K562 (cell line): ENCODE measurements around the gene MCCD1. TPM values are rescaled to one million over a fixed set of nuclear protein-coding genes. Genes with fewer than 3 reads are reported as not detected.
A peak's percentile ranks its signal among the peaks of the same experiment; 100 is the strongest.

Experiments
- ATAC-seq: fragments of 200-7000 bp; cut with Tn5 transposase; 3 replicates; pipeline ENCODE4 v1.9.1; 2020; ENCODE audit warnings: moderate library complexity
- BruUV-seq: library from RNA; stranded (reverse); fragments of 400-500 nt; replicated peaks from 2 replicates; lab custom pipeline; 2021; lab: Mats Ljungman, UMichigan
- CTCF ChIA-PET: fragments of 300-600 bp; formaldehyde crosslinking; extraction: SDS; loops from one replicate; lab custom pipeline; 2021; ENCODE audit warnings: low intra/inter-chr PET ratio; lab: Yijun Ruan, JAX
- POLR2A ChIA-PET: fragments of 300-600, 350-650 bp; sonication (Branson Sonifier 250); formaldehyde crosslinking; extraction: SDS; loops from one replicate; lab custom pipeline; 2021; ENCODE audit warnings: antibody characterized with exemption, inconsistent platforms; lab: Yijun Ruan, JAX
- DNase-seq, 4 experiments: peaks; one replicate each; pipeline versions ENCODE4 v3.0.0 to v3.0.0-alpha.2; 2011 to 2018; ENCODE audit warnings: low spot score in 3 of 4, mixed read lengths in 3 of 4; ENCODE audit errors: extremely low read depth in 1 of 4
- FAIRE-seq: peaks from 2 replicates; lab custom pipeline; 2011; peaks lifted over from hg19 to GRCh38; lab: Jason Lieb, UNC
- H2AFZ ChIP-seq: 2 replicates; pipeline ENCODE4 v1.6.0; 2011; ENCODE audit warnings: low read depth, low read length, control low read depth, inconsistent platforms
- H3K27ac ChIP-seq: fragments of 200-600 bp; 3 replicates; pipeline ENCODE4 v1.8.0; 2011; ENCODE audit warnings: low read depth, mild to moderate bottlenecking, control low read depth, inconsistent platforms, low read length, moderate library complexity, mixed read lengths; ENCODE audit errors: extremely low read depth
- H3K27me3 ChIP-seq, 2 experiments: fragments of 300-600 bp in 1 of 2; 2 replicates in 1 of 2; 3 replicates in 1 of 2; pipeline versions ENCODE4 v1.6.0 to v1.8.0; 2011; ENCODE audit warnings: inconsistent platforms in 2 of 2, low read length in 2 of 2, mild to moderate bottlenecking in 1 of 2, mixed read lengths in 1 of 2, moderate library complexity in 1 of 2; ENCODE audit not compliant: control insufficient read depth in 2 of 2, insufficient read depth in 2 of 2
- H3K36me3 ChIP-seq: fragments of 300-600 bp; 3 replicates; pipeline ENCODE4 v1.8.0; 2011; ENCODE audit warnings: mild to moderate bottlenecking, low read length, inconsistent platforms; ENCODE audit not compliant: control insufficient read depth, insufficient read depth
- H3K4me1 ChIP-seq, 2 experiments: fragments of 200-600 bp in 1 of 2; replicated peaks in 1 of 2; 2 replicates in 1 of 2; 3 replicates in 1 of 2; pipeline versions ENCODE4 v1.5.1 to v1.8.0; 2011; ENCODE audit warnings: inconsistent platforms in 2 of 2, low read length in 2 of 2, mild to moderate bottlenecking in 1 of 2, mixed read lengths in 1 of 2, moderate library complexity in 1 of 2; ENCODE audit not compliant: control insufficient read depth in 2 of 2, insufficient read depth in 2 of 2
- H3K4me2 ChIP-seq: 2 replicates; pipeline ENCODE4 v1.6.1; 2011; ENCODE audit warnings: low read length, control low read depth, inconsistent platforms, mixed read lengths; ENCODE audit not compliant: insufficient read depth
- H3K4me3 ChIP-seq: fragments of 200-600 bp; sonication (generic), shearing (Covaris generic); 2 replicates; pipeline ENCODE4 v1.5.1; 2016; ENCODE audit warnings: control low read depth, inconsistent platforms
- H3K79me2 ChIP-seq: fragments of 200-600 bp; 3 replicates; pipeline ENCODE4 v1.8.0; 2011; ENCODE audit warnings: low read length, inconsistent platforms; ENCODE audit not compliant: control insufficient read depth, insufficient read depth
- H3K9ac ChIP-seq, 2 experiments: 2 replicates each; pipeline versions ENCODE4 v1.6.0 to v1.6.1; 2011; ENCODE audit warnings: low read depth in 2 of 2, low read length in 2 of 2, control low read depth in 1 of 2, inconsistent platforms in 1 of 2, mild to moderate bottlenecking in 1 of 2, mixed read lengths in 1 of 2; ENCODE audit not compliant: insufficient read depth in 1 of 2
- H3K9me1 ChIP-seq: one replicate; pipeline ENCODE4 v1.6.0; 2011; ENCODE audit warnings: inconsistent platforms, mild to moderate bottlenecking, low read length, moderate library complexity; ENCODE audit not compliant: control insufficient read depth, insufficient read depth
- H3K9me3 ChIP-seq: replicated peaks from 2 replicates; pipeline ENCODE4 v1.5.1; 2011; ENCODE audit warnings: low read depth, low read length, inconsistent platforms; ENCODE audit not compliant: control insufficient read depth, insufficient read depth
- H4K20me1 ChIP-seq: replicated peaks from 2 replicates; pipeline ENCODE4 v1.6.1; 2011; ENCODE audit warnings: low read length, inconsistent platforms, mixed read lengths; ENCODE audit not compliant: control insufficient read depth, insufficient read depth
- ARHGAP35 ChIP-seq: fragments of 450-650 bp; IDR thresholded peaks from 2 replicates; pipeline ENCODE4 v1.6.1; 2018; ENCODE audit not compliant: partially characterized antibody
- CEBPB ChIP-seq: fragments of 450-650 bp; IDR thresholded peaks from 2 replicates; pipeline ENCODE4 v1.6.1; 2016; ENCODE audit warnings: missing genetic modification characterization, missing compliant biosample characterization
- HNRNPLL ChIP-seq: fragments of 200-400 bp; formaldehyde crosslinking; IDR thresholded peaks from 2 replicates; pipeline ENCODE4 v1.6.1; 2017; ENCODE audit warnings: low read length, low read depth, mild to moderate bottlenecking; ENCODE audit not compliant: poor library complexity, severe bottlenecking
- WGBS: fragments of 100-300 bp; shearing (Covaris generic); methylation state at CpG from one replicate; pipeline ENCODE4 v1.1.6; 2016; ENCODE audit warnings: low coverage, mixed read lengths; ENCODE audit not compliant: insufficient coverage; ENCODE audit errors: missing lambda C conversion rate; 5-methylcytosine and 5-hydroxymethylcytosine counted together
- in situ Hi-C: fragments of 300-500 bp; cut with MboI; formaldehyde crosslinking; loops from 4 replicates; pipeline ENCODE4 v1.15.0; 2018; ENCODE audit warnings: inconsistent platforms, mixed read lengths
- intact Hi-C: fragments of 100-400 bp; cut with micrococcal nuclease; formaldehyde crosslinking; loops from 2 replicates; pipeline ENCODE4 v1.14.2; 2022
- polyA plus RNA-seq, 8 experiments: library from polyadenylated mRNA; depleted of rRNA in 4 of 8; stranded (reverse) in 5 of 8; unstranded in 3 of 8; fragments of >200 nt; fragmentation: Nextera tagmentation in 2 of 8; fragmentation: Illumina TruSeq in 1 of 8; extraction: Ambion mirVana in 2 of 8; extraction: Trizol in 1 of 8; gene quantifications; 2 replicates each; pipeline versions ENCODE4 v1.2.1 to v1.2.3, GENCODE V29; 2011 to 2014; ENCODE audit warnings: inconsistent platforms in 1 of 8, missing spikeins in 1 of 8
- total RNA-seq, 7 experiments: library from RNA; depleted of rRNA in 6 of 7; stranded (reverse); fragments of >200 nt in 6 of 7; fragmentation: Illumina TruSeq in 2 of 7; extraction: Trizol in 2 of 7; gene quantifications; 2 replicates each; pipeline versions ENCODE4 v1.2.1 to v1.2.3, GENCODE V29; 2011 to 2021; ENCODE audit warnings: low replicate concordance in 1 of 7
- TF ChIP-seq, protein P1 (sequence below): IDR thresholded peaks from 3 replicates; pipeline ENCODE4 v1.6.1; 2011; ENCODE audit warnings: borderline replicate concordance, mild to moderate bottlenecking; ENCODE audit not compliant: insufficient read length, insufficient read depth

MCCD1 gene
- total and polyA plus RNA-seq, 9 of the 15 experiments (the other 6 are each of a cell fraction or from before 2014, with no cell fraction given) = not detected

DNA sequence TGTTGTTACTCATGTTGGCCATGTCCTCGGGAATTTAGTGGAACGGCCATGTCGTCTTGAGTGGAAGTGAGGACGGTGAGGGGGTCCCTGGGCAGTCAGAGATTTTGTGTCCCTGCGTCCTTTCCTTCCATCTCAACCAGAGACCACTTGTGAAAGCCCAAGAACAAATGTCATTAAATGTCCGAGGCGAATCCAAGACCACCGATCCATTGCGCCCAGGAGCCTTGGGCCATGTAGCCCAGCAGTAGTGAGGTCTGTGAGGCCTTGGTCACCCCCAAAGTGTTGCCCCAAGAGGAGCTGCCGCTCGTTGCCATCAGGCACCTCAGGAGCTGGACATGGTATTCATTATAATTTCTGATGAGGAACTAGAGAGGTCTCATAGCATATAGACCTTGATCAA, 48.2 kb upstream of the MCCD1 start (continued):
- TF ChIP-seq HNRNPLL = no peak
- TF ChIP-seq ARHGAP35 = no peak
- TF ChIP-seq, all 486 proteins: peak for 0

DNA sequence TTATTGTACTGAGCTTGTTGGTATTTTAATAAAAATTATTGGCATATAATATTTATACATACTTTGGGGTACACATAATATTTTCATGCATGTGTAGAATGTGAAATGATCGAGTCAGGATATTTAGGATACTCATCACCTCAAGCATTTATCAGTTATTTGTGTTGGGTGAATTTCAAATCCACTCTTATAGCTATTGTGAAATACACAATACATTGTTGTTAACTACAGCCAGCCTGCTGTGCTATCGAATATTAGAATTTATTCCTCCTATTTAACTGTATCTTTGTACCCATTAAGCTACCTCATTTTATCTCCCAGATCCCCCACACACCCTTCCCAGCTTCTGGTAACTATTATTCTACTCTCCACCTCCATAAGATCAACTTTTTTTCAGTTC, 45.4 kb upstream of the MCCD1 start:
- no peak overlapping the region for H3K27ac ChIP-seq
- no peaks in the 10 kb centered on the region for H3K79me2 ChIP-seq
- no TSS peak for BruUV-seq
- H3K27me3 ChIP-seq = peaks cover 20 to 25% of the 10 kb centered on the region in 2 experiments; a peak in 4 of 5 replicates
- H3K4me3 ChIP-seq = no peak overlapping the region
- ChIA-PET CTCF (no interaction called here), POLR2A (interaction anchor here (0.7 to 1.0 kb wide), 2 partner anchors 9 to 251 kb away, joined by 3 read pairs; no protein-coding TSS in a partner anchor)
- H3K9ac ChIP-seq = no peak overlapping the region
- DNase-seq (no peak), ATAC-seq (no peak), FAIRE-seq (no peak)
- 0 out of 2 replicates have a peak, but pooled peaks cover 4% of the 10 kb centered on the region for H4K20me1 ChIP-seq
- no peak overlapping the region for H3K4me2 ChIP-seq
- no peaks in the 10 kb centered on the region for H3K9me3 ChIP-seq
- peak; percentile 74 for TF ChIP-seq CEBPB (tag)
- TF ChIP-seq, protein P1, sequence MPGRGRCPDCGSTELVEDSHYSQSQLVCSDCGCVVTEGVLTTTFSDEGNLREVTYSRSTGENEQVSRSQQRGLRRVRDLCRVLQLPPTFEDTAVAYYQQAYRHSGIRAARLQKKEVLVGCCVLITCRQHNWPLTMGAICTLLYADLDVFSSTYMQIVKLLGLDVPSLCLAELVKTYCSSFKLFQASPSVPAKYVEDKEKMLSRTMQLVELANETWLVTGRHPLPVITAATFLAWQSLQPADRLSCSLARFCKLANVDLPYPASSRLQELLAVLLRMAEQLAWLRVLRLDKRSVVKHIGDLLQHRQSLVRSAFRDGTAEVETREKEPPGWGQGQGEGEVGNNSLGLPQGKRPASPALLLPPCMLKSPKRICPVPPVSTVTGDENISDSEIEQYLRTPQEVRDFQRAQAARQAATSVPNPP = no peak
- 0 out of 5 replicates have a peak, but pooled peaks cover 0 to 3% of the 10 kb centered on the region in 2 experiments for H3K4me1 ChIP-seq
- WGBS = 12% methylated on average over 2 of the region's 2 CpGs
- intact Hi-C loops (no loop called here), in situ Hi-C loops (no loop called here)
- H3K9me1 ChIP-seq = no peaks in the 10 kb centered on the region
- H2AFZ ChIP-seq = no peak overlapping the region
- H3K36me3 ChIP-seq = no peaks in the 10 kb centered on the region
